Left renal cortex interstitium (tissue), 4 donors: ENCODE results near the gene GAPVD1. TPM values are rescaled to one million over a fixed set of nuclear protein-coding genes. Genes with fewer than 3 reads are reported as not detected.
"Not testable (repeated sequence)": the region's sequence is repeated elsewhere in the genome, so short reads cannot be mapped to it uniquely, and the experiment has no call there.

Experiments used
- DNase-seq, 4 donors: peaks; one replicate each; pipeline ENCODE4 v3.0.0-alpha.2; 2013; ENCODE audit warnings: low read depth in 4 of 4, low spot score in 2 of 4, missing footprints in 1 of 4
- polyA plus RNA-seq, 4 donors: library from polyadenylated mRNA; unstranded; fragments of 120-200 nt; gene quantifications; one replicate each; pipeline ENCODE4 v1.2.1, GENCODE V29; 2013; ENCODE audit not compliant: insufficient read length in 4 of 4

Gene GAPVD1
- polyA plus RNA-seq, 4 donors = 23.2 to 38.2 (median 31.7) TPM

GRCh38 chr9:125254231-125254630 lies 7.4 kb upstream of the GAPVD1 start:
- DNase-seq = no peak

GRCh38 chr9:125255781-125256391 lies 5.7 kb upstream of the GAPVD1 start:
- no peak for DNase-seq

- no peak for DNase-seq
These were observed 3.4 kb upstream of the GAPVD1 start for GRCh38 chr9:125258160-125258785.

GRCh38 chr9:125258832-125259534 lies 2.6 kb upstream of the GAPVD1 start:
- no peak for DNase-seq

- DNase-seq = no peak
These were observed 1.1 kb upstream of the GAPVD1 start for GRCh38 chr9:125260561-125260960.

GRCh38 chr9:125262294-125262991 lies 817 bp downstream of the GAPVD1 start:
- peak in 2 of 4 donors; percentile 20 to 29 for DNase-seq

GRCh38 chr9:125264068-125264467 lies 2.4 kb downstream of the GAPVD1 start:
- not testable (repeated sequence) for DNase-seq

GRCh38 chr9:125268394-125269013 lies 6.9 kb downstream of the GAPVD1 start:
- no peak for DNase-seq

- DNase-seq = no peak
These were observed 7.4 kb downstream of the GAPVD1 start for GRCh38 chr9:125269014-125269397.

GRCh38 chr9:125271081-125271480 lies 9.5 kb downstream of the GAPVD1 start:
- DNase-seq = no peak

- DNase-seq = no peak
These were observed 11.1 kb downstream of the GAPVD1 start for GRCh38 chr9:125272697-125273096.

GRCh38 chr9:125276771-125277170 lies 15.1 kb downstream of the GAPVD1 start:
- no peak for DNase-seq

GRCh38 chr9:125277411-125277810 lies 15.8 kb downstream of the GAPVD1 start:
- DNase-seq = no peak

GRCh38 chr9:125280945-125281344 lies 19.3 kb downstream of the GAPVD1 start:
- no peak for DNase-seq

GRCh38 chr9:125284855-125285254 lies 23.2 kb downstream of the GAPVD1 start:
- no peak for DNase-seq

GRCh38 chr9:125286935-125287433 lies 25.4 kb downstream of the GAPVD1 start:
- DNase-seq = not testable (repeated sequence)

- DNase-seq = no peak
These were observed 31.5 kb downstream of the GAPVD1 start for GRCh38 chr9:125293134-125293533.

- DNase-seq = no peak
These were observed 34.0 kb downstream of the GAPVD1 start for GRCh38 chr9:125295657-125296056.

GRCh38 chr9:125296843-125297372 lies 35.3 kb downstream of the GAPVD1 start:
- DNase-seq = no peak

GRCh38 chr9:125297917-125298316 lies 36.3 kb downstream of the GAPVD1 start:
- DNase-seq = no peak
